Fibroblast of villous mesenchyme (primary cell): ENCODE data around the gene SLC6A8. TPM values are rescaled to one million over a fixed set of nuclear protein-coding genes. Genes with fewer than 3 reads are reported as not detected.

Experiments
- DNase-seq: peaks from one replicate; pipeline ENCODE4 v3.0.0-alpha.2; 2010; ENCODE audit warnings: low read depth
- H3K4me3 ChIP-seq: 2 replicates; pipeline ENCODE4 v1.5.1; 2011; ENCODE audit warnings: low read depth, mild to moderate bottlenecking, low read length
- CTCF ChIP-seq: IDR thresholded peaks from 2 replicates; pipeline ENCODE4 v1.5.1; 2012; ENCODE audit warnings: low read depth, mild to moderate bottlenecking, low read length; ENCODE audit not compliant: insufficient read depth
- total RNA-seq: library from RNA; depleted of rRNA; stranded (reverse); fragments of >200 nt; gene quantifications from 2 replicates; pipeline ENCODE4 v1.2.3, GENCODE V29; 2012

Gene SLC6A8
- total RNA-seq, 1 donor, result 9.1 TPM

DNA sequence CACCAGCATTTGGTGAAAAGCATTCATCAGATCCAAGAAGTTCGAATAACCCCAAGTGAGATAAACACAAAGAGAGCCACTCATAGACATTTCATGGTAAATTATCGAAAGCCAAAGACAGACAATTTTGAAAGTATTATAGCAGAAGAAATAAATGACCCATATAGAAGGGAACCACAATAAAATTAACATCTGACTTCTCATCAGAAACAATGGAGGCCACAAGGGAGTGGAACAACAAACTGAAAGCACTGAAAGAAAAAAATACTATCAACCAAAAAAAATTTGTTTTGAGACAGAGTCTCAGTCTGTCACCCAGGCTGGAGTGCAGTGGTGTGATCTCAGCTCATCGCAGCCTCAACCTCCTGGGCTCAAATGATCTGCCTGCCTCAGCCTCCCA is 28.5 kb upstream of the SLC6A8 start:
- TF ChIP-seq CTCF, result no peak

GRCh38 chrX:153662266-153662665 is 25.5 kb upstream of the SLC6A8 start:
- TF ChIP-seq CTCF, result peak; percentile 51
- no peak overlapping the region for H3K4me3 ChIP-seq
- peak; percentile 40 for DNase-seq

More for the DNA sequence above, 28.5 kb upstream of the SLC6A8 start:
- no peak for DNase-seq
- no peak overlapping the region for H3K4me3 ChIP-seq

DNA sequence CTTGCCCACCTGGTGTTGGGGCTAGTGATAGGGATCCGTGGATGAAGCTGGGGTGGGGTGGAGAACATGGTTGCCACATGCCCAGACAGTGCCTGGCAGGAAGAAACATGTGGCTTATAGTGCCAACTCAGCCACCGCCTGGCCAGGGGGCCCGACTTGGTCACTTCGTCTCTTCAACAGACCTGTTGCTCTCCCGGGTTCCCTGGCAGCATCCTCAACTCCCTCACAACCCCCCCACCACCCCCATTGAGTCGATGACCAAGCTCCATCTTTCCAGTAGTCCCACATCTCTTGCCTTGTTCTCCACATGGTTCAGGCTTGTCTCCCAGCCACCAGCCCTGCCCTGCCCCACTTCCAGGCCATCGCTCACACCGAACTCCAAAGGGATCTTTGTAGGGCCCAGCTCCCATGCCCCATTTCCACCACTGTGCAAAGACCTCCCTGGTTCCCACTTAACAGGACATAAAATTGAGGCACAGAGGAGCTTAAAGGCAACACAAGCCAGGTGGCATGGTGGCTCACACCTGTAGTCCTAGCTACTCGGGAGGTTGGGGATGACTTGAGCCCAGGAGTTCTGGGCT is 21.9 kb upstream of the SLC6A8 start:
- DNase-seq, result no peak
- no peak for TF ChIP-seq CTCF

DNA sequence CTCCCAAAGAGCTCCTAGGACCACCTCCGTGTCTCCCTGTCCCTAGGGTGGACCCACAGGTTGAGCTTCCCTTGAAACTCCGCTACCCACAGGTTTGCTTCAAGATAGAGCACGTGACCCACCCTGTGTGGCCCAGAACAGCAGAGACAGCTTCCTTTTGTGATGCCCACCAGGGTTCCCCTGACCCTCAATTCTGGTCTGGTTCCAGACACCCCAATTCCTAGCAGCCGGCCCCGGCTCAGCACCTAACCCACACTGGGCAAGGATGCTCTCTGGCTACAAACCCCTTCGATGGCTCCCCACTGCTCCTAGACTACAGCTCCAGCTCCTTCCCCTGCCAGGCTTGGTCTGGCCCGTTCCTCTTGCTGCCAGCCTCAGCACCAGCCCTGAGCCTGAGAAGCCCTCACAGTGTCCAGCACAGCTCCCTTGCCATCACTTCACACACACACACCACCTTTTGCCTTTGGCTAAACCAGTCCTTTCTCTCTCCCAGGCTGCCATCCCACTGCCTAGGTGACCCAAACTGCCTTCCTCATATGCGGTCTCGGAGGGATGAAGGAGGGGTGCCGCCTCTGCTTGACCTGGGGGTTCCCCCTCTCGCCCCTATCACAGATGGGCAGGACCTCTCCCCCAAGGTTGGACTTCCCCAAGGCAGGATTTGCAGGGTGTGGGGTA is 20.3 kb upstream of the SLC6A8 start:
- DNase-seq, result no peak

More for the DNA sequence above, 21.9 kb upstream of the SLC6A8 start:
- no peak overlapping the region for H3K4me3 ChIP-seq

DNA sequence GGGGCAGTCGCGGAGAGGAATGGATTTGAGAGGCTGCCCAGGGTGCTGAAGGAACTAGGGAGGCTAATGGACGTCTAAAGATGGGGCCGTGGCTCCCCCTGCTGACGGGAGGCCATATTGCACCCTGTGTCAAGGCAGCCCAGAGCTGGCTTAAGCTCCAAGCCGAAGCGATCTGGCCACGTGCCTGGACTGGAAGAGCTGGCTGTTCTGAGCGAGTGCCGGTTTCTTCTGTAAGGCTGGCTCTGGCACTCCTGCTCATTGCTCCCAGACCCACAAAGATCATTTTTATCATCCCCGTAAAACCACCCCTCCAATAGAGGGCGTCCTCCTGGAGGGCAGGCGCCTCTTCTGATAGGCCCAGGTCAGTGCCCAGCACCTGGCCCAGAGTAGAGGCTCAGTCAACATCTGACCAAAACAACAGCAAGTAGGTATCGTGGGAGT is 19.8 kb upstream of the SLC6A8 start:
- peak; percentile 64 for DNase-seq
- peak; percentile 66 for TF ChIP-seq CTCF
- H3K4me3 ChIP-seq, result no peak overlapping the region

More for the DNA sequence above, 20.3 kb upstream of the SLC6A8 start:
- TF ChIP-seq CTCF, result no peak
- H3K4me3 ChIP-seq, result no peak overlapping the region

DNA sequence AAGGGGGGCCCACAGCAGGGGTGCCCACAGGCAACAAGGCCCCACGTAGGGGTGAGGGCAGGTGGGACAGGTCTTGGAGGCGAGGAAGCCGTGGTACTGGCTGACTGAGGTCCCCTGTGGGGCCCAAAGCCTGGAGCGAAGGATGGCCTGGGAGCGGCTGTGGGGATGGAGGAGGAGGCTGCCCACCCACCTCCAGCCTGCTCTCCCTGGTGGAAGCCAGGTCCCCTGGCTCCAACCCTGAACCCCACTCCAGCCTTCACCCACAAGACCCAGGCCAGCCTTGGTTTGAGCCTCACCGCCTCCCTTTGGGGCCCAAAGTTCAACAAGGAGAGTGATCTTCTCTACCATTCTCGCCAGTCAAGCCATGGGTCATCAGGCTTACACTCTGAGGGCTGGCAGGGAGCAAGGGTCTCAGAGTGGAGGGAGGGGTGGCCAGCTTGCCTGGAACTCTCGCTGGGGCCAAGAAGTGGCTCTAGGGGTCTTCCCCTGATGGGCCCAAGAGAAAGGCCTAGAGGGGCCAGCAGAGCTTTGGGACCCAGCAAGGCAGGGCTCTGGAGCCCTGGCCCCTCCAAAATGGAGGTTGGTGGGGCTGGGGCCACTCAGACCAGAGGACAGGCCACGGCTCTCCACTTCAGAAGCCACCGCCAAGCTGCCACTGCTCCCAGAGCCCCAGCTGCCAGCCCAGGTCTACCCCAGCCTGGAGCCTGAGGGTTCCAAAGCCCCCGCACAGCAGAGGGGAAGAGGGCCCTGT is 19.1 kb upstream of the SLC6A8 start:
- no peak overlapping the region for H3K4me3 ChIP-seq
- DNase-seq, result no peak
- TF ChIP-seq CTCF, result no peak
